H1 (cell line): ENCODE measurements around the gene WDR26. TPM values are rescaled to one million over a fixed set of nuclear protein-coding genes. Genes with fewer than 3 reads are reported as not detected.

Source experiments
- CTCF ChIA-PET: fragments of 300-600 bp; sonication (Branson Sonifier 250); formaldehyde crosslinking; loops from one replicate; lab custom pipeline; 2021; ENCODE audit not compliant: partially characterized antibody; lab: Charles Lee
- POLR2A ChIA-PET: fragments of 300-600 bp; sonication (Branson Sonifier 250); formaldehyde crosslinking; loops from one replicate; lab custom pipeline; 2021; ENCODE audit warnings: inconsistent platforms; ENCODE audit not compliant: partially characterized antibody; lab: Charles Lee
- DNase-seq, 2 experiments: peaks; one replicate each; pipeline versions ENCODE4 v3.0.0 to v3.0.0-alpha.2; 2010 to 2022; ENCODE audit warnings: low spot score in 2 of 2, low read depth in 1 of 2, mixed read lengths in 1 of 2
- FAIRE-seq: peaks from 2 replicates; lab custom pipeline; 2011; peaks lifted over from hg19 to GRCh38; lab: Jason Lieb, UNC
- H2AFZ ChIP-seq: 2 replicates; pipeline ENCODE4 v1.8.1; 2012; ENCODE audit warnings: low read length, inconsistent platforms
- H2AK5ac ChIP-seq: 2 replicates; pipeline ENCODE4 v1.6.1; 2013; ENCODE audit warnings: low read depth, low read length
- H2BK120ac ChIP-seq: replicated peaks from 2 replicates; pipeline ENCODE3; 2013; ENCODE audit warnings: low read depth, low read length, inconsistent platforms
- H2BK12ac ChIP-seq: 2 replicates; pipeline ENCODE4 v1.6.1; 2013; ENCODE audit warnings: low read depth, low read length
- H2BK15ac ChIP-seq: 2 replicates; pipeline ENCODE4 v1.6.1; 2013; ENCODE audit warnings: low read length
- H2BK20ac ChIP-seq: 2 replicates; pipeline ENCODE4 v1.6.1; 2013; ENCODE audit warnings: low read length
- H2BK5ac ChIP-seq: 2 replicates; pipeline ENCODE4 v1.6.1; 2013; ENCODE audit warnings: low read depth, low read length
- H3K14ac ChIP-seq: 2 replicates; pipeline ENCODE4 v1.6.1; 2013; ENCODE audit warnings: inconsistent platforms; ENCODE audit not compliant: insufficient read length
- H3K18ac ChIP-seq: 2 replicates; pipeline ENCODE4 v1.6.1; 2013; ENCODE audit warnings: low read length; ENCODE audit errors: extremely low read depth
- H3K23ac ChIP-seq: 2 replicates; pipeline ENCODE4 v1.6.1; 2013; ENCODE audit warnings: inconsistent platforms; ENCODE audit not compliant: insufficient read length
- H3K23me2 ChIP-seq: 2 replicates; pipeline ENCODE4 v1.6.1; 2013; ENCODE audit warnings: low read depth, low read length
- H3K27ac ChIP-seq: 2 replicates; pipeline ENCODE4 v1.6.1; 2011; ENCODE audit warnings: low read depth, low read length, inconsistent platforms
- H3K27me3 ChIP-seq, 4 experiments: replicated peaks in 1 of 4; 1 replicate in 1 of 4; 2 replicates in 3 of 4; pipeline versions ENCODE4 v1.6.1 to v1.8.1; 2011 to 2013; ENCODE audit warnings: low read length in 3 of 4, mild to moderate bottlenecking in 3 of 4, inconsistent platforms in 2 of 4, mixed read lengths in 2 of 4, moderate library complexity in 1 of 4; ENCODE audit not compliant: control insufficient read depth in 3 of 4, insufficient read depth in 3 of 4; ENCODE audit errors: extremely low read depth in 1 of 4
- H3K36me3 ChIP-seq, 4 experiments: 2 replicates each; pipeline versions ENCODE4 v1.6.1 to v1.8.1; 2011 to 2013; ENCODE audit warnings: mild to moderate bottlenecking in 4 of 4, low read length in 3 of 4, moderate library complexity in 2 of 4, control low read depth in 1 of 4, inconsistent platforms in 1 of 4; ENCODE audit not compliant: insufficient read depth in 4 of 4, control insufficient read depth in 2 of 4
- H3K4ac ChIP-seq: replicated peaks from 2 replicates; pipeline ENCODE3; 2013; ENCODE audit warnings: low read length, low read depth, mixed read lengths, inconsistent platforms; ENCODE audit not compliant: insufficient read length
- H3K4me1 ChIP-seq, 4 experiments: replicated peaks in 1 of 4; 1 replicate in 1 of 4; 2 replicates in 3 of 4; pipeline versions ENCODE4 v1.6.1 to v1.8.1; 2011 to 2013; ENCODE audit warnings: low read length in 3 of 4, inconsistent platforms in 2 of 4, mixed read lengths in 1 of 4; ENCODE audit not compliant: insufficient read depth in 4 of 4, control insufficient read depth in 3 of 4
- H3K4me2 ChIP-seq, 2 experiments: 2 replicates each; pipeline versions ENCODE4 v1.6.1 to v1.8.1; 2011 to 2013; ENCODE audit warnings: low read depth in 2 of 2, low read length in 2 of 2, control low read depth in 1 of 2, inconsistent platforms in 1 of 2, mild to moderate bottlenecking in 1 of 2; ENCODE audit not compliant: insufficient read depth in 1 of 2
- H3K4me3 ChIP-seq, 4 experiments: fragments of 200-600, 300-600 bp in 1 of 4; sonication (generic), shearing (Covaris generic), sonication (Bioruptor Twin) in 1 of 4; 2 replicates each; pipeline versions ENCODE4 v1.5.1 to v1.8.1; 2011 to 2016; ENCODE audit warnings: low read length in 4 of 4, low read depth in 3 of 4, control low read depth in 2 of 4, inconsistent platforms in 2 of 4, mild to moderate bottlenecking in 2 of 4, mixed read lengths in 1 of 4, moderate library complexity in 1 of 4; ENCODE audit not compliant: insufficient read depth in 2 of 4; ENCODE audit errors: extremely low read depth in 1 of 4
- H3K56ac ChIP-seq: replicated peaks from 2 replicates; pipeline ENCODE3; 2013; ENCODE audit warnings: low read depth, mild to moderate bottlenecking, mixed read lengths, low read length, inconsistent platforms; ENCODE audit not compliant: insufficient read length
- H3K79me1 ChIP-seq: 2 replicates; pipeline ENCODE4 v1.6.1; 2013; ENCODE audit warnings: low read depth, low read length, control low read depth
- H3K79me2 ChIP-seq, 2 experiments: 2 replicates each; pipeline versions ENCODE4 v1.6.1 to v1.8.1; 2012 to 2013; ENCODE audit warnings: low read length in 2 of 2, mild to moderate bottlenecking in 2 of 2, inconsistent platforms in 1 of 2; ENCODE audit not compliant: insufficient read depth in 2 of 2, control insufficient read depth in 1 of 2
- H3K9ac ChIP-seq, 4 experiments: replicated peaks in 1 of 4; 1 replicate in 1 of 4; 2 replicates in 3 of 4; pipeline versions ENCODE4 v1.6.1 to v1.8.1; 2011 to 2013; ENCODE audit warnings: low read depth in 3 of 4, low read length in 3 of 4, control low read depth in 2 of 4, mild to moderate bottlenecking in 2 of 4, moderate library complexity in 2 of 4, inconsistent platforms in 1 of 4; ENCODE audit errors: extremely low read depth in 1 of 4
- H3K9me3 ChIP-seq, 2 experiments: 2 replicates each; pipeline versions ENCODE4 v1.6.1 to v1.8.1; 2012 to 2013; ENCODE audit warnings: mild to moderate bottlenecking in 2 of 2, moderate library complexity in 2 of 2, control low read depth in 1 of 2, inconsistent platforms in 1 of 2, low read depth in 1 of 2, low read length in 1 of 2, mixed read lengths in 1 of 2; ENCODE audit not compliant: insufficient read depth in 2 of 2
- H4K20me1 ChIP-seq, 2 experiments: replicated peaks in 1 of 2; 2 replicates each; pipeline versions ENCODE3 to v1.8.1; 2011 to 2013; ENCODE audit warnings: inconsistent platforms in 2 of 2, low read length in 2 of 2, mild to moderate bottlenecking in 1 of 2; ENCODE audit not compliant: insufficient read depth in 2 of 2, control insufficient read depth in 1 of 2
- H4K5ac ChIP-seq: 2 replicates; pipeline ENCODE4 v1.6.1; 2013; ENCODE audit warnings: low read length, low read depth, mixed read lengths, inconsistent platforms; ENCODE audit not compliant: insufficient read length
- H4K8ac ChIP-seq: 2 replicates; pipeline ENCODE4 v1.8.0; 2013; ENCODE audit warnings: mild to moderate bottlenecking, moderate library complexity, low read length, inconsistent platforms; ENCODE audit not compliant: insufficient read depth; ENCODE audit errors: extremely low read depth
- H4K91ac ChIP-seq: replicated peaks from 2 replicates; pipeline ENCODE3; 2013; ENCODE audit warnings: low read length, mixed read lengths, inconsistent platforms; ENCODE audit not compliant: insufficient read length
- BCL11A ChIP-seq, 2 experiments: IDR thresholded peaks; one replicate each; pipeline ENCODE4 v1.6.1; 2011; ENCODE audit warnings: low read depth in 2 of 2, low read length in 2 of 2, mild to moderate bottlenecking in 2 of 2
- BRCA1 ChIP-seq: IDR thresholded peaks from 2 replicates; pipeline ENCODE4 v1.6.1; 2012; ENCODE audit warnings: low read depth, low read length, improper control_type of control experiment
- CBX5 ChIP-seq: fragments of 300-800, 300-1000 bp; sonication (generic); IDR thresholded peaks from 2 replicates; pipeline ENCODE4 v1.7.1; 2016; ENCODE audit warnings: antibody characterized with exemption, low read length, low read depth
- EZH2 ChIP-seq: fragments of 200-600 bp; sonication (generic); IDR thresholded peaks from 2 replicates; pipeline ENCODE4 v1.7.1; 2012; ENCODE audit warnings: low read depth, mild to moderate bottlenecking, moderate library complexity, low read length, inconsistent platforms; ENCODE audit not compliant: severe bottlenecking
- JUND ChIP-seq: IDR thresholded peaks from 2 replicates; pipeline ENCODE4 v1.6.1; 2011; ENCODE audit warnings: mild to moderate bottlenecking, improper control_type of control experiment, low read length
- POLR2AphosphoS5 ChIP-seq: IDR thresholded peaks from 2 replicates; pipeline ENCODE4 v1.6.1; 2011; ENCODE audit warnings: low read depth, low read length
- POU5F1 ChIP-seq: IDR thresholded peaks from 2 replicates; pipeline ENCODE4 v1.6.1; 2011; ENCODE audit warnings: low read depth, mild to moderate bottlenecking, low read length, moderate library complexity
- RNF2 ChIP-seq: fragments of 200-900, 300-1000 bp; sonication (generic); IDR thresholded peaks from 2 replicates; pipeline ENCODE4 v1.7.1; 2016; ENCODE audit warnings: borderline replicate concordance, low read depth, mild to moderate bottlenecking, antibody characterized with exemption, low read length; ENCODE audit not compliant: poor library complexity, severe bottlenecking; ENCODE audit errors: missing control alignments
- SIX5 ChIP-seq: IDR thresholded peaks from 2 replicates; pipeline ENCODE4 v1.6.1; 2011; ENCODE audit warnings: mild to moderate bottlenecking, low read depth, low read length
- SP1 ChIP-seq: IDR thresholded peaks from 2 replicates; pipeline ENCODE4 v1.6.1; 2011; ENCODE audit warnings: low read depth, low read length
- TBP ChIP-seq: IDR thresholded peaks from 2 replicates; pipeline ENCODE4 v1.6.1; 2011; ENCODE audit warnings: low read depth, low read length, improper control_type of control experiment
- ZNF274 ChIP-seq: IDR thresholded peaks from 2 replicates; pipeline ENCODE4 v1.7.0; 2012; ENCODE audit warnings: low read length, borderline replicate concordance; ENCODE audit errors: extremely low read depth
- WGBS, 2 experiments: shearing (Covaris generic) in 1 of 2; methylation state at CpG; one replicate each; pipeline versions ENCODE4 v1.1.6 to v1.1.7; 2013 to 2015; ENCODE audit warnings: low lambda C conversion rate in 2 of 2, mixed read lengths in 2 of 2, inconsistent platforms in 1 of 2, low coverage in 1 of 2, missing lambda C conversion rate in 1 of 2; ENCODE audit not compliant: insufficient replicate concordance in 2 of 2, insufficient coverage in 1 of 2, insufficient read length in 1 of 2; ENCODE audit errors: extremely low coverage in 1 of 2, missing lambda C conversion rate in 1 of 2; 5-methylcytosine and 5-hydroxymethylcytosine counted together
- polyA plus RNA-seq, 7 experiments: library from polyadenylated mRNA; depleted of rRNA in 3 of 7; stranded (reverse) in 5 of 7; unstranded in 2 of 7; fragments of >200 nt in 5 of 7; fragments of 200-250 nt in 2 of 7; gene quantifications; 1 replicate in 5 of 7; 2 replicates in 1 of 7; 4 replicates in 1 of 7; pipeline versions ENCODE4 v1.2.1 to v1.2.3, GENCODE V29; 2011 to 2013; ENCODE audit warnings: missing spikeins in 2 of 7, mixed read lengths in 2 of 7
- total RNA-seq: library from RNA; stranded (reverse); fragmentation: NEBNext Ultra II Directional; extraction: Animal tissue kit (Norgen Biotek cat#: 25700); gene quantifications from 2 replicates; pipeline ENCODE4 v1.2.1, GENCODE V29; 2021
- TF ChIP-seq, protein P1 (sequence below): IDR thresholded peaks from 2 replicates; pipeline ENCODE4 v1.6.1; 2011; ENCODE audit warnings: low read depth, mild to moderate bottlenecking, low read length; ENCODE audit not compliant: insufficient read depth

The WDR26 gene
- total and polyA plus RNA-seq, 2 of the 8 experiments (the other 6 are each of a cell fraction or from before 2014, with no cell fraction given) = 18.0 to 72.5 TPM

DNA sequence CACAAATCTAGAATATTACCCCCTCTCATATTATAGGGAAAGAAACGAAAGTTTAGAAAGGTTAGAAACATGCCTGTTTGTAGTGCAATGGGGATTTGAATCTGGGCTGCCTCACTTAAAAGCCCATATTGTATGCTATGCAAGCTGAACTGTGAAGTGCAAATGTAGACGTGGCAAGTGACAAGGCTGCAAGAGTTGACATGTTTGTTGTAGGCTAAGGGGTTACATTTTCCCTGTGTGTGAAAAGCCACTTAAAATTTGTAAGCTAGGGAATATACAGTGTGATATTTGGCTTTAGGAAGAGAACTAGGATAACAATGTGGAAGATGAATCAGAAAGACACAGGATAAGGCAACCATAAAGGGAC is 29.0 kb downstream of the WDR26 start:
- H4K20me1 ChIP-seq = no peaks in the 10 kb centered on the region
- DNase-seq = no peak
- H2BK5ac ChIP-seq = no peak overlapping the region
- TF ChIP-seq JUND = no peak
- no peak for TF ChIP-seq BRCA1
- TF ChIP-seq CBX5 = no peak
- no peak for TF ChIP-seq POU5F1
- no peak for TF ChIP-seq RNF2
- no peak for TF ChIP-seq POLR2AphosphoS5
- no peak for TF ChIP-seq BCL11A (IDR thresholded peaks at IDR 0.05; ENCODE audit: low read depth in 2 of 2, low read length in 2 of 2)
- TF ChIP-seq, protein P1, sequence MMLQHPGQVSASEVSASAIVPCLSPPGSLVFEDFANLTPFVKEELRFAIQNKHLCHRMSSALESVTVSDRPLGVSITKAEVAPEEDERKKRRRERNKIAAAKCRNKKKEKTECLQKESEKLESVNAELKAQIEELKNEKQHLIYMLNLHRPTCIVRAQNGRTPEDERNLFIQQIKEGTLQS = no peak
- no peak for TF ChIP-seq EZH2
- TF ChIP-seq SP1 = no peak
- TF ChIP-seq TBP = no peak
- TF ChIP-seq SIX5 = no peak
- no peak for TF ChIP-seq ZNF274

More for the DNA sequence above, 29.0 kb downstream of the WDR26 start:
- no peak for FAIRE-seq
- Histone ChIP-seq H3K18ac (no peak overlapping the region), H4K8ac (no peak overlapping the region), H2AK5ac (no peak overlapping the region), H3K4me3 (no peak overlapping the region), H3K4me1 (no peaks in the 10 kb centered on the region), H2BK120ac (no peak overlapping the region), H3K23ac (no peak overlapping the region), H3K56ac (no peak overlapping the region), H2BK12ac (no peak overlapping the region), H3K4me2 (no peak overlapping the region), H3K36me3 (peaks cover 6 to 94% (median 49%) of the 10 kb centered on the region in 4 experiments), H4K5ac (no peak overlapping the region), H2BK20ac (no peak overlapping the region), H3K79me2 (no peaks in the 10 kb centered on the region), H4K91ac (no peak overlapping the region), H3K27ac (no peak overlapping the region), H3K9me3 (no peaks in the 10 kb centered on the region), H3K27me3 (no peaks in the 10 kb centered on the region), H3K14ac (no peak overlapping the region), H3K23me2 (no peaks in the 10 kb centered on the region), H2BK15ac (no peak overlapping the region), H3K9ac (no peak overlapping the region), H3K79me1 (no peaks in the 10 kb centered on the region), H2AFZ (no peak overlapping the region), H3K4ac (no peak overlapping the region)
- POLR2A ChIA-PET = interaction anchor here (1.3 to 6.8 kb wide), 3 partner anchors 10 to 21 kb away, joined by 4 to 33 read pairs (median 7); no protein-coding TSS in a partner anchor
- CTCF ChIA-PET = interaction anchor here (0.6 to 3.7 kb wide), 3 partner anchors 27 to 51 kb away, joined by 3 to 14 read pairs (median 4); no protein-coding TSS in a partner anchor
- WGBS, 2 experiments = 80% methylated on average over 2 of the region's 2 CpGs; no CpG with 5 or more reads in 1 of the 2 experiments
